ENCODE results near the gene SULT1C2.

The SULT1C2 gene

DNA sequence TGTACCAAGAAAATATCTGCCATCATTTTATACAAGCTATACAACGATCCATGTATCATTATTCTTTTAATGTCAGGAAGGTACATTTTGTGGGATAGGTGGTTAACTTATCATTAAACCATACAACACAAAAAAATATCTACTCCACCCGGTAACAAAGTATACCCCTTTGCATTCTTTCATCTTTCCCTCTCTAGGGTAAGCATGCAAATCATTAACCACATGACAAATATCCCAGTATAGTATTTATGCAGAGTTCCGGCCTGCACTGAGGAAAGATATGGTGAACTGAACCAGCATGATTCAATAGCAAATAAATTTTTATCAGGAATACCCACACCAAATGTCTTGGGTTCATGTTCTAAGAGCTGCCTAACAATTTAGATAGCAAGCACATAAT, 22.5 kb upstream of the SULT1C2 start:
- Histone ChIP-seq H3K4me3 (ENCODE audit: low read length) (no peak overlapping the region), H3K9me2 (replicated peaks; ENCODE audit: control insufficient read depth, low read length) (no peaks in the 10 kb centered on the region), H3K4me2 (ENCODE audit: low read length) (no peak overlapping the region), H4K20me1 (ENCODE audit: control insufficient read depth, insufficient read depth, low read depth, low read length) (no peaks in the 10 kb centered on the region), H3K4me1 (ENCODE audit: control insufficient read depth, low read length) (no peaks in the 10 kb centered on the region), H3K9me3 (ENCODE audit: control insufficient read depth, insufficient read depth, low read length) (no peaks in the 10 kb centered on the region), H3K36me3 (ENCODE audit: control insufficient read depth, low read length) (no peaks in the 10 kb centered on the region), H3K79me2 (ENCODE audit: control insufficient read depth, low read length) (no peaks in the 10 kb centered on the region), H3K27ac (ENCODE audit: low read depth, low read length) (no peak overlapping the region), H3K27me3 (ENCODE audit: control insufficient read depth, low read length) (peaks cover 4% of the 10 kb centered on the region; the same call in 1 of the 2 replicates), H3F3A (ENCODE audit: control insufficient read depth, insufficient read depth) (no peaks in the 10 kb centered on the region)
- no peak for TF ChIP-seq EZH2phosphoT487 (IDR thresholded peaks at IDR 0.05; ENCODE audit: borderline replicate concordance, low read length)
- TF ChIP-seq, protein P1, sequence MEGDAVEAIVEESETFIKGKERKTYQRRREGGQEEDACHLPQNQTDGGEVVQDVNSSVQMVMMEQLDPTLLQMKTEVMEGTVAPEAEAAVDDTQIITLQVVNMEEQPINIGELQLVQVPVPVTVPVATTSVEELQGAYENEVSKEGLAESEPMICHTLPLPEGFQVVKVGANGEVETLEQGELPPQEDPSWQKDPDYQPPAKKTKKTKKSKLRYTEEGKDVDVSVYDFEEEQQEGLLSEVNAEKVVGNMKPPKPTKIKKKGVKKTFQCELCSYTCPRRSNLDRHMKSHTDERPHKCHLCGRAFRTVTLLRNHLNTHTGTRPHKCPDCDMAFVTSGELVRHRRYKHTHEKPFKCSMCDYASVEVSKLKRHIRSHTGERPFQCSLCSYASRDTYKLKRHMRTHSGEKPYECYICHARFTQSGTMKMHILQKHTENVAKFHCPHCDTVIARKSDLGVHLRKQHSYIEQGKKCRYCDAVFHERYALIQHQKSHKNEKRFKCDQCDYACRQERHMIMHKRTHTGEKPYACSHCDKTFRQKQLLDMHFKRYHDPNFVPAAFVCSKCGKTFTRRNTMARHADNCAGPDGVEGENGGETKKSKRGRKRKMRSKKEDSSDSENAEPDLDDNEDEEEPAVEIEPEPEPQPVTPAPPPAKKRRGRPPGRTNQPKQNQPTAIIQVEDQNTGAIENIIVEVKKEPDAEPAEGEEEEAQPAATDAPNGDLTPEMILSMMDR (IDR thresholded peaks at IDR 0.05; ENCODE audit: low read depth, low read length, poor library complexity, severe bottlenecking), result no peak

DNA sequence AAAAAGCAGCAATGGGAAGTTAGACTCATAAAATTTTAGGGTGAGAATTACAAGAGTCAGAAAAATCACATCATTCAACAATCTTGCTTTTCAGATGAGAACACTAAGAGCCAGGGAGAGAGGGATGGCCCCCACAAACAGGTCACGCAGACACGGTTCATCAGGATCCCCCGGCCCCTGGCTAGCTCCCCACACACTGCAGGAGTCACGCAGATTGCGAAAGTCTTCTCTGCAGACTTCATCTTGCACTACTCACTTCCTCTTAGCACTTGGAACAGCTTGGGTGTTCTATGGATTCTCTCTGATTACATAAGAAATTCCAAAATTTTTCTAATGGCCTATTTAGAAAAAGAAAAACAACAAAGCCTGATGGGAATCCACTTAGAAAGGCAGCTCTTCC, 21.6 kb upstream of the SULT1C2 start:
- H3K79me2 ChIP-seq (ENCODE audit: control insufficient read depth, low read length), result no peaks in the 10 kb centered on the region
- no peaks in the 10 kb centered on the region for H3K9me3 ChIP-seq (ENCODE audit: control insufficient read depth, insufficient read depth, low read length)
- H3K4me1 ChIP-seq (ENCODE audit: control insufficient read depth, low read length), result no peaks in the 10 kb centered on the region
- no peak overlapping the region for H3K27ac ChIP-seq (ENCODE audit: low read depth, low read length)
- TF ChIP-seq, protein P1 (IDR thresholded peaks at IDR 0.05; ENCODE audit: low read depth, low read length, poor library complexity, severe bottlenecking), result no peak
- TF ChIP-seq EZH2phosphoT487 (IDR thresholded peaks at IDR 0.05; ENCODE audit: borderline replicate concordance, low read length), result no peak
- H4K20me1 ChIP-seq (ENCODE audit: control insufficient read depth, insufficient read depth, low read depth, low read length), result no peaks in the 10 kb centered on the region
- no peak overlapping the region for H3K4me2 ChIP-seq (ENCODE audit: low read length)
- no peaks in the 10 kb centered on the region for H3F3A ChIP-seq (ENCODE audit: control insufficient read depth, insufficient read depth)
- H3K27me3 ChIP-seq (ENCODE audit: control insufficient read depth, low read length), result peaks cover 4% of the 10 kb centered on the region; the same call in 1 of the 2 replicates
- H3K4me3 ChIP-seq (ENCODE audit: low read length), result no peak overlapping the region
- no peaks in the 10 kb centered on the region for H3K9me2 ChIP-seq (replicated peaks; ENCODE audit: control insufficient read depth, low read length)
- no peaks in the 10 kb centered on the region for H3K36me3 ChIP-seq (ENCODE audit: control insufficient read depth, low read length)

DNA sequence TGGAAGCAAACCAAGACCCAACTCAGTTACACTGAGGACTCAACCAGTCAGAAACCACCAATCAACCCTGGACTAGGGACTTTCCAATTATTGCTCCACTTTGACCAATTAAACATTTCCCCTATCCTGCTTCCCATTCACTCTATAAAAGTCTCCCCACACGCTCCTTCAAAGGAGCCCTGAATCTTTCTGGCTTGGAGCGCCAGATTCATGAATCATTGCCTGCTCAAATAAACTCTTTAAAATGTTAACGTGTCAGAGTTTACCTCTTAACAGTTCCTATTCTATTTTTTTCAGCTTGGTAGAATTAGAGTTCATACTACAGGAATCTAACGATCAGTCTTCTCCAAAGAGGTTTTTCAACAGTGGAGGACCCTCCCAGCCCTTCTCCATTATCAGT, 20.7 kb upstream of the SULT1C2 start:
- Histone ChIP-seq H3K27ac (ENCODE audit: low read depth, low read length) (no peak overlapping the region), H4K20me1 (ENCODE audit: control insufficient read depth, insufficient read depth, low read depth, low read length) (no peaks in the 10 kb centered on the region), H3F3A (ENCODE audit: control insufficient read depth, insufficient read depth) (no peaks in the 10 kb centered on the region), H3K4me1 (ENCODE audit: control insufficient read depth, low read length) (no peaks in the 10 kb centered on the region), H3K27me3 (ENCODE audit: control insufficient read depth, low read length) (peaks cover 4% of the 10 kb centered on the region; the same call in 1 of the 2 replicates), H3K9me3 (ENCODE audit: control insufficient read depth, insufficient read depth, low read length) (no peaks in the 10 kb centered on the region), H3K9me2 (replicated peaks; ENCODE audit: control insufficient read depth, low read length) (no peaks in the 10 kb centered on the region), H3K36me3 (ENCODE audit: control insufficient read depth, low read length) (no peaks in the 10 kb centered on the region), H3K4me3 (ENCODE audit: low read length) (no peak overlapping the region), H3K79me2 (ENCODE audit: control insufficient read depth, low read length) (no peaks in the 10 kb centered on the region), H3K4me2 (ENCODE audit: low read length) (no peak overlapping the region)
- no peak for TF ChIP-seq EZH2phosphoT487 (IDR thresholded peaks at IDR 0.05; ENCODE audit: borderline replicate concordance, low read length)
- TF ChIP-seq, protein P1 (IDR thresholded peaks at IDR 0.05; ENCODE audit: low read depth, low read length, poor library complexity, severe bottlenecking), result no peak
